RPMI7951 (cell line): ENCODE measurements around the gene COP1. TPM values are rescaled to one million over a fixed set of nuclear protein-coding genes. Genes with fewer than 3 reads are reported as not detected.

Source experiments
- DNase-seq: peaks from one replicate; pipeline ENCODE4 v3.0.0-alpha.2; 2012; ENCODE audit warnings: low read depth
- total RNA-seq: library from RNA; depleted of rRNA; stranded (reverse); fragments of >200 nt; shearing (Covaris generic); gene quantifications from 2 replicates; pipeline ENCODE4 v1.2.3, GENCODE V29; 2014

The COP1 gene
- total RNA-seq, 1 experiment from 2014 or later, result 32.2 TPM

DNA sequence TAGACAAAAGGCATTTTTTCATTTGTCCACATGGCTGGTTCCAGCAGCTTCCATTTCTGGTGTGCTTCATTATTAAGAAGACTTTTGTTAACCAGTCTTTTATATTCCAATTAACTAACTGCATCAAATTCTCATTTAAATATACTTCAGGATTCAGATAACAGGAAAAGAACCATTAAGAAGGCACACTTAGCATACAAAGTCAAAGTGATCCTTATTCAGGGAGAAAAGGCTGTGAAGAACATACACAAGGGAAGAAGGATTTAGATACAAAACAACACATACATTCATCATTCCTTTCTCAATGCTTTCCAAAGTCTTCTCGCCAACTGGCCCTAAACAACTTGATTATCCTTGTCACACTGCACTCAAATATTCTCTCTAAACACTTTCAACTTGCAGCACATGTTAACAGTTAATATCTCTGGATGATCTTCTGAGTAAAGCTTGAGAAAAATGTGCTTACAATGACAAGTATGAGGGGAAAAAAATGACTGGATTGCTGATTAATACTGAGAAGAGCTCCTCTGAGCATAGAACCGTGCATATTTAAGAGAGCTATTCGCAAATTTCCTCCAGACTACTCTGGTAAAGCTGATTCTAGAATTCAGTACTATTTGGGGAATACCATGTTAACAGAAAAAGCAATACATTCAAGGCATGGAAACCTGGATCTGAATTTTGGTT is 238.5 kb downstream of the COP1 start:
- no peak for DNase-seq

DNA sequence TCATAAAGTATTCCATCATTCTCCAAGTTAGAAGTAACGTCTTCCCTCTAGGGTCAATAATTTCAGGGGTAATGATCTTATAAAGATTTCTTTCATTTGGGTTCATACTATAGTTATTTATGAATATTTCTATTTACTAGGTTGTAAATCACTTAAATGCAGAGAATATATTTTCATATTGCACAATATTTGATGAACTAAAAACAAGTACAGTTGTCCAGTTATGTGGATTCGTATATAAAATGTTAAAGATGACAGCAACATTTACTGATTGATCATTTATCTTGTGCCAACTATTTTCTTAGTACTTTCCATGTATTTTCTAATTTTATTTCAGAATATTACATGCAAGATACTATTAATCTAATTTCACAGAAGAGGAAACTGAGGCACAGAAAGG is 243.3 kb downstream of the COP1 start:
- DNase-seq, result no peak

DNA sequence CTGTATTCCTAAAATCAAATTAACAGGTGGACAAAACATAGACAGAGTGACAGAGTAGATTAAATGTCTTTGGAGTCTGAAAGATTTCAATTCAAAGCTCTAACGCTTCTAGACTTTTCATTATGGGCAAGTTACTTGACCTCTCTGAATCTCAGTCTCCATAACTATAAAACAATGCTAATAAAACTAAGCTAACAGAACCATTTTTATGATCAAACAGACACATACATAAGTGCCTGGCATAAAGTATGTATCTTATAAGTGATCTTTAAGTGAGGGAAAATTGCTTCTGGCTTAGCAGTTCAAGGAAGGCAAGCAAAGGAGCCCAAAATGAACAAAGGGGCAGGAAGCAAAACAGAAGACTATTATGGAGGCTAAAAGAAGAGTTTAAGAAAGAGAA is 246.9 kb downstream of the COP1 start:
- DNase-seq, result no peak

DNA sequence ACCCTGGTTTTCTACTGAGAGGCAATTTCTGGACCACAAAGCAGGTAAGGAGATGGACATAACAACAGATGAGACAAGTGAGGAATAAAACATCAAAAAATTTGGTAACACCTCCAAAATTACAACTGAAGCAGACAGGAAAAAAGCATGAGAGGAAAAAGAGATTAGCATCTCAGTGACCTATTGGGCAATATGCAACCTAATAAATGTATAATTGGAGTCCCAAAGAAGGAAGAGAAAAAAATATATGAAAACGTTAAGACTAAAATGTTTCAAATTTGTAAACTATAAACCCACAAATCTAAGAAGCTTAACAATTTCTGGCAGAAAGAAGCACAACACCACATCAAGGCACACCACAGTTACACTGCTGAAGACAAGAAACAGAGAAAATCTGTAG is 255.5 kb downstream of the COP1 start:
- no peak for DNase-seq

- no peak for DNase-seq
Observed at GRCh38 chr1:175947771-175948170, 259.3 kb downstream of the COP1 start.

DNA sequence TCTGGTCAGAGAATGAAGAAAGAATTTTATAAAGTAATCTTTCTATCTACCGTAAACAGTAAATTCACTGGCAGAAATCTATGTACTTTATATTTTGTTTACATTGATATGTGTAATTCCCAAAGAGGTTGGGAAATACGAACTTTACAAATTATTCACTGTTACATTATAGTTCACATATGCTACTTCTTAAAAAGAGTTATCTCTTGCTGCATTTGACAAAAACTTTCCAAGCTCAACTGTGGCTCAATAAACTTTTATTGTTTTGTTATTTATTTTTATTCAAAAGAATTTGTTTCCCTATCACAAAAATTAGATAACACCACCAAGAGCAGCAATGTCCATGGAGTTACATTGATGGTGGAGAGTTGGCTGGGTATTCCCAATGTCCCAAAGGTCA is 262.5 kb downstream of the COP1 start:
- DNase-seq, result no peak

DNA sequence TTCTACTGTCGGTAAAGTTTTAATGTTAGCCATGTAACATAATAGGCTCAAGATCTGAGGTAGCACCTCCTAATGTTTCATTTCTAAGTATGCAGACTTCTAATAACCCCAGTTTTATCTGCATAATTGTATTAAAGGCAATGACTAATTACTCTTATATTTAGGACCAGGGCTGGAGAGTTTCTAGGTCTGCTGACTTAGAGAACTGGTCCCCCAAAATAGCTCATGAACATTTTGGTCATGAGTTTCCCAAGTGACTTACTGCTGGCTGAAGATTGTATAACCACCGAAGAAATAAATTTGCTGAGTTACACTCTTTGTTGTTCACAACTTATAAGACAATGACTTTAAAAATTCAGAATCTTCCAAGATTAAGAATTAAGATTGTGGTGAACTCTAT is 265.9 kb downstream of the COP1 start:
- no peak for DNase-seq

- DNase-seq, result no peak
Observed at GRCh38 chr1:175936736-175937135, 270.4 kb downstream of the COP1 start.

DNA sequence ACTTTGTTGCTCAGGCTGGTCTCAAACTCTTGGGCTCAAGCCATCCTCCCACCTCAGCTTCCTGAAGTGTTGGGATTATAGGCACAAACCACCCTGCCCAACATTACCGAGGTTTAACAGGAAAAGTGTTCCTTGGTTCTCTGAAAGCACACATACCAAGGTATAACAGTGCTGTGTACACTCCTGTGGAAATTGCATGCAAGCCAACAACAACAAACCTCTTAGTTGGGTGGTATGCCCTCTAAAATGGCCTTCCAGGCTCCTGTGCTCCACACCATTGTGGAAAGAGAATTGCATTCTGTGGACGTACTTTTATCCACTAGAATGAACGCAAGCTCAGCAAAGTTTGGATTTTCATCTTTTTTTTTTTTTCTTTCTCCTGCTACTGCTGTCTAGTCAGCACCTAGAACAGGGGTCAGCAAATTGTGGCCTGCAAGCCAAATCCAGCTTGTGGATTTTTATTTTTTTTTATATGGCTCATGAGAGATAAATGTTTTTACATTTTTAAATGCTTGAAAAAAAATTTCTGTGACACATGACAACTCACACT is 271.4 kb downstream of the COP1 start:
- DNase-seq, result no peak

GRCh38 chr1:175935166-175935565 is 271.9 kb downstream of the COP1 start:
- no peak for DNase-seq

DNA sequence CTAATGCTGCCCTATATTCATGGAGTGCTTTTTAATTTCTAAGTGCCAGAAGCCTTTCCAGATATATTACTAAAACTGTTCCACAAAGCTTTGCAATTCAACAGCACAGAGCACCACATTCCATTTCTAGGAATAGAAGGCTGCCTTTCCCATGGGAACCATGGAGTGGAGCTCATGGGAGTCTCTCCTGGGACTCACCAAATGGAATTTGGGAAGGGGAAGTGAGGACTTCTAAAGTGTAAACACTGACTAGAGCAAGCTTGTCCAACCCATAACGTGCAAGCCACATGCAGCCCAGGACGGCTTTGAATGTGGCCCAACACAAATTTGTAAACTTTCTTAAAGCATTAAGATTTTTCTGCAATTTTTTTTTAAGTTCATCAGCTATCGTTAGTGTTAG is 273.3 kb downstream of the COP1 start:
- no peak for DNase-seq

DNA sequence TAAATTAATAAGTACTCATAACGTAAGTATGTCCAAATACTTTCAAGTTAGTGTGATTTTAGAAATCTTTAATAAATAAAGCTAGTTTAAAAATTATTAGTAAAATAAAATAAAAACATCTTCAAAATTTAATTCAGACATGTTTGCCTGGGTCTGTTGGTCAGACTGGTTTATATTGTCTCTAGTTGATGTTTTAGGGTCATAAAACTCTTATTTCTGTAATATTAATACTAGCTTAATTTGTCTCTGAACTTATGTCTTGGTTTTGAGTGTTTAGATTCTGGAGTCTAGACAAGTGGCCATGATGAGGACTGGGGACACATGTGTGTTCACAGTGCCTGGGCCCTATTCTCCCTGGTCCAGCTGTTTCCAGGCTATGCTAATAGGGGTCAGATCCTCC is 279.1 kb downstream of the COP1 start:
- no peak for DNase-seq

DNA sequence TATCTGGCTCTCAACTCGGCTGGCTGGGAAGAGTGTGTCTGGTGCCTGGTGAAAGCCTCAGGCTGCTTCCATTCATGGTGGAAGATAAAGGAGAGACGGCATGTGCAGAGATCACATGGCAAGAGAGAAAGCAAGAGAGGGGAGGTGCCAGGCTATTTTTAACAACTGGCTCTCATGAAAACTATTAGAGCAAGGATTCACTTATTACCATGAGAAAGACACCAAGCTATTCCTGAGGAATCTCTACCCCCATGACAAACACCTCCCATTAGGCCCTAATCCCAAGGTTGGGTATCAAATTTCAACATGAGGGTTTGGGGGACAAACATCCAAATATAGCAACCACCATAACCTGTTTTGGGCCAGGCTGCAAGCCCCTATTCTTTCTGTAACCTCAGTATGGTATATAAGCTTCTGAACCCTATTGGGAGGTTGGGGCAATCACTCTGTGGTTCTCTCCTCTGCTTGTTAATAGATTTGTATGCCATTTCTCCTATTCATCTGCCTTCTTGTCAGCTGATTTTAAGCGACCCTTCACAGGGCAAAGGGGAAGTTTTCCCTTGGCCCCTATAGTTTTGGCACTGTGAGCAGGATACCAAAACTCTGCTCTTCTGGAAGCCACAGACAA is 284.7 kb downstream of the COP1 start:
- peak; percentile 16 for DNase-seq

DNA sequence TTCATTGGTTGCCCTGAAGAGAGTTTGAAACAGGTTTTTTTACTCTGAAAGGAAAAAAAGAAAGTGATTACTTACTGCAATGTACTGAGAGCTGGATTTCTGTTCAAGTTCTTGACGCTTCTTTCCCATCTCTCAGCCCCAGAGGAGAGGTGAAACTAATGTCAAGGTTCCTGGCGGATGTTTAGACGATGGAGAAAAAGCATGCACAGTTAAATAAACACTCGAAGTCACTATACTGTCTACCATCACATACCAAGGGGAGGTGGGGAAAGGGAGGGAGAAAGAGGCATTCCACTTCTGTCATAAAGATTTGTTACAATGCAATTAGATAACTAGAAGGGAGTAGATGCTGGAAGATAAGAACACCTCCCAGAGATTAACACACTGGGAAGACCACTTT is 286.7 kb downstream of the COP1 start:
- no peak for DNase-seq

GRCh38 chr1:175919001-175919400 is 288.1 kb downstream of the COP1 start:
- no peak for DNase-seq

GRCh38 chr1:175918364-175918801 is 288.7 kb downstream of the COP1 start:
- no peak for DNase-seq

GRCh38 chr1:175914115-175914514 is 293.0 kb downstream of the COP1 start:
- no peak for DNase-seq

DNA sequence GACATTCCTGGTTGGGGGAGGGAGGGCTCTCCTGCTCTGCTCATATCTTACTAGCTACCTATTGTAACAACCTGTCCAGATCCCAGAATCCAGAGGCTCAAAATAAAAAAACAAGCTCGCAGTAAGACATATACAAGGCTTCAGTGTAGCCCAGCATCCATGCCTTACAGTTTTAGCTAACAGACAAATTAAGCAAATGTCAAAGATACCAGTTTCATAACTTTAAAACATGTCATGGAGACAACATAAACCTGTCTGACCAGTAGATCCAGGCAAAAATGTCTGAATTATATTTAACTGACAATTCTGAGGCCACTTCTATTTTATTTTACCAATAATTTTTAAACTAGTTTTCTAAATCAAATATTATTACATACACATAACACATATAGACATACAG is 295.9 kb downstream of the COP1 start:
- no peak for DNase-seq

GRCh38 chr1:175906370-175906769 is 300.7 kb downstream of the COP1 start:
- no peak for DNase-seq

- DNase-seq, result no peak
Observed at GRCh38 chr1:175904808-175905207, 302.3 kb downstream of the COP1 start.

DNA sequence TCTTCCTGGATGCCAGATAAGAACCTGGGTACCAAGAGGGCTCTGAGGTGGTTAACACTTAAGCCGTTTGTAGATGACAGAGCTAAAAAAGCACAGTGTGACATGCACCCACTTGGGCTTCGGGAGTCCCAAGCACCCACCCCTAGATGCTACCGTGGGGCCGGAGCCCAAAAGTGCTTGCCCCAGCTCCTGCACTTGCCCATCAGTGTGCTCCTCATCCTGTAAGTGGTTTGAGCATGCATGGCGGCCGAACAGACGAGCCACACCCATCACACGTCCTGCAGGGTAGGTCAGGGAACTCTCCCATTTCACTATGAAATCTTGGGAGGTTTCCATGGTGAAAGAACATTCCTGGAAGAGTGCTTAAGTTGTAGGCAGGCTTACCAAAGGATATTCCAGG is 304.8 kb downstream of the COP1 start:
- DNase-seq, result no peak

DNA sequence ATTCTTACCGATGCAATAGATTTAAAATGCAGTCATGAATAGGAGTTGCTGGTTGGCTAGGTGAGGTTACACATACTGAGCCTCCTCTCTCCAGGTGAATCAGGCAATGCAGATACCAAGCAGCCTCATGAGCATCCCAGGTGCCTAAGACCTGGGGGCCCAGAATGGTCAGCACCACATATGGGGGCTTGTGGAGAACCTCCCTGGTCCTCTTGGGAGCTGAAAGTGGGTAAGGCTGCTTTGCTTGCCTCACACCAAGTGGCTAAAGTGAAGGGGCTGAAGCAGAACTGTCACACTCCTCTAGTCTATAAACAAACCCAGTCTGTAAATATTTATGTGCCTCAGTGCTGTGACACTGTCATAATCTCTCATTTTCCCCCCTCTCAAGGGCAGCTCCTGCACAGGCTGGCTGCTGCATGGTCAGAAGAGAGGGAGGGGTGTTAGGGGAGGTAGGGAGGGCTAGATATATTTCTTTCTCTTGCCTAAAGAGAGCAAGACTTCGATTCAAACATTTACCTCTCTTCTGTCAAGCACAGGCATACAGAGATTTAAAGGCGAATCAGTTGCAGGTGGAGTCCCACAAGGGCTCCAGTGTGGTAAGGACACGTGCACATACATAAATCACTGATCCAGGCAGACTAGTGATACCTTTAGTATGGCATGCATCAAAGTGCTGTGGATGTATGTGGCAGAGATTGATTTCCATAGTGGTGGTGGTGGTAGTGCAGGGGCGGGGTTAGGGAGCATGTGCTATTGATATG is 305.8 kb downstream of the COP1 start:
- DNase-seq, result no peak

- no peak for DNase-seq
Observed at GRCh38 chr1:175900171-175900570, 306.9 kb downstream of the COP1 start.
